WERI-Rb-1 (cell line): ENCODE data around the gene STK11.

ENCODE experiments used
- DNase-seq: peaks from one replicate; pipeline ENCODE4 v3.0.0-alpha.2; 2020
- H3K27ac ChIP-seq: fragments of 250-450 bp; sonication (Bioruptor Pico); 2 replicates; pipeline ENCODE4 v1.5.1; 2020; ENCODE audit warnings: mild to moderate bottlenecking, moderate library complexity
- H3K27me3 ChIP-seq: fragments of 250-450 bp; sonication (Bioruptor Pico); 2 replicates; pipeline ENCODE4 v1.5.1; 2021; ENCODE audit warnings: mild to moderate bottlenecking, low read depth, moderate library complexity; ENCODE audit not compliant: insufficient read depth, severe bottlenecking
- H3K36me3 ChIP-seq: fragments of 250-450 bp; sonication (Bioruptor Pico); 2 replicates; pipeline ENCODE4 v1.5.1; 2020; ENCODE audit warnings: mild to moderate bottlenecking, moderate library complexity
- H3K4me3 ChIP-seq: 2 replicates; pipeline ENCODE4 v1.5.1; 2011; ENCODE audit warnings: low read depth, mild to moderate bottlenecking, control low read depth, low read length
- H3K9me3 ChIP-seq: fragments of 250-450 bp; sonication (Bioruptor Pico); 2 replicates; pipeline ENCODE4 v1.5.1; 2021; ENCODE audit warnings: mild to moderate bottlenecking, moderate library complexity; ENCODE audit not compliant: severe bottlenecking
- CTCF ChIP-seq: IDR thresholded peaks from 2 replicates; pipeline ENCODE4 v1.5.1; 2011; ENCODE audit warnings: low read depth, mild to moderate bottlenecking, control low read depth, inconsistent platforms, low read length

STK11 gene

GRCh38 chr19:1168572-1169410, 36.8 kb upstream of the STK11 start:
- no peak for DNase-seq
- Histone ChIP-seq H3K27ac (no peak overlapping the region), H3K27me3 (no peaks in the 10 kb centered on the region), H3K4me3 (no peak overlapping the region), H3K36me3 (peaks cover 3% of the 10 kb centered on the region; the same call in 1 of the 2 replicates), H3K9me3 (peaks cover 4% of the 10 kb centered on the region)
- no peak for TF ChIP-seq CTCF

- Histone ChIP-seq H3K36me3 (peaks cover 3% of the 10 kb centered on the region; the same call in 1 of the 2 replicates), H3K9me3 (peaks cover 4% of the 10 kb centered on the region), H3K27ac (no peak overlapping the region), H3K4me3 (no peak overlapping the region), H3K27me3 (no peaks in the 10 kb centered on the region)
- no peak for TF ChIP-seq CTCF
- no peak for DNase-seq
Measured at GRCh38 chr19:1169411-1169791, 36.2 kb upstream of the STK11 start.

GRCh38 chr19:1169921-1170885, 35.4 kb upstream of the STK11 start:
- TF ChIP-seq CTCF, result no peak
- Histone ChIP-seq H3K9me3 (peaks cover 4% of the 10 kb centered on the region), H3K27me3 (no peaks in the 10 kb centered on the region), H3K27ac (no peak overlapping the region), H3K36me3 (peaks cover 3% of the 10 kb centered on the region; the same call in 1 of the 2 replicates), H3K4me3 (no peak overlapping the region)
- no peak for DNase-seq

DNA sequence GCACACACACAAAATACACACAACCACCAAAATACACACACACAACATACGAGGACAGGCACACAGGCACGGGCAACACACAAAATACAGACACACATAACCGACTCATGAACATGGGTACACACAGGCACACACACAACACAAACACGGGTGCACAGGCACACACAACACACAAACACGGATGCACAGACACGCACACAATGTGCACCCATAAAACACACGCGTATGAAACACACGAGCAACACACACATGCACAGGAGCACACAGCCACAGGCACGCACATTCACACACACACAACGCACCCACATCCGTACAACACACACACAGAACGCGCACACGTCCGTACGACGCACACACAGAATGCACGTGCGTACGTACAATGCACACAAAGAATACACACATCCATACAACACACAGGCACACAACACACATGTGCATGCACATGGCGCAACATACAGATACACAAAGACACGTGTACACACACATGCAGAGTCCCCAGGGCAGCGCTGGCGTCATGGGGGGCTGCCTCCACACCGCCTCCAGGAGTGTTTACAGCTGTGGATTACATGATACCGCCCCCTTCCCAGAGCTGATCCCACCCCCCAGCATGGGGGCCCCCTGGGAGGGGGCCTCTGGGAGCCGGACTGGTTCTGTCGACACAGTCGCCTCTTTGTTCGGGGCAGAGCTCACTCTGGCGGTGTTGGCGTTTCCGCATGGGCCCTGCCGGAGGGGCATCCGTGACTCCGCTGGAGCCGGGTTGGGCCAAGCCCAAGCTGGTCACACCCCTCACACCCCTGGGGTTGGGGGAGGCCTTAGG, 34.4 kb upstream of the STK11 start:
- Histone ChIP-seq H3K9me3 (peaks cover 4% of the 10 kb centered on the region), H3K27me3 (no peaks in the 10 kb centered on the region), H3K27ac (no peak overlapping the region), H3K36me3 (peaks cover 3% of the 10 kb centered on the region; the same call in 1 of the 2 replicates), H3K4me3 (no peak overlapping the region)
- DNase-seq, result no peak
- no peak for TF ChIP-seq CTCF

DNA sequence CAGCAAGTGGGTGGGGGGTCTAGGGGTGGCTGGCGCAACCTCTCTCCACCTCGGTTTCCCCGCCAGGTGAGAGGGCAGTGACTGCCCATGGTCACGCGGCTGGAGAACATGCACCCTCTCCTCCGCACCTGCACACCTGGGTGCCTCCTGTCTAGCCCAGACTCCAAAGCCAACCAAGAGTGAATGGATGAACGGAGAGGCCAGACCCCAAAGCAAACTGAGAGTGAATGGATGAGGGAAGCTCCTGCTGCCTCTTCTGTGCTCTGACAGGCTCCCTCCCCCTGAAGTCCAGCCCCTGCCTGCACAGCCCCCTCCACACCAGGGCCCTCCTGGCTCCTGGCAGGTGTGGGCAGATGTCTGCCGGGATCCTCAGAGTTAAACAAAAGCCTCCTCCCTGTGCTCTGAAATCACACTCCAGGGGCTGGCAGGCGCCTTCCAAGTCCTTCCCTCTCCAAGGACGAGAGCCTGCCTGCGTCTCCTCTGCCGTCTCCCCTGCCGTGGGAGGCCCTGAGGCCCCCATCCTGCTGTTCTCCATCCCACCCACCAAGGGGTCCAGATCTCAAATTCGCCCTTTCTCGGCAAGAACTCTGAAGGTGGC, 33.7 kb upstream of the STK11 start:
- Histone ChIP-seq H3K9me3 (peaks cover 2% of the 10 kb centered on the region), H3K36me3 (peaks cover 1% of the 10 kb centered on the region; the same call in 1 of the 2 replicates), H3K4me3 (no peak overlapping the region), H3K27ac (no peak overlapping the region), H3K27me3 (no peaks in the 10 kb centered on the region)
- no peak for TF ChIP-seq CTCF
- no peak for DNase-seq
